HEK293 (cell line): ENCODE results near the gene RHPN2.
A peak's percentile ranks its signal among the peaks of the same experiment; 100 is the strongest.

Experiments used
- CTCF ChIA-PET: fragments of 350-600 bp; formaldehyde crosslinking; extraction: SDS; loops from one replicate; lab custom pipeline; 2021; ENCODE audit warnings: antibody characterized with exemption; lab: Yijun Ruan, JAX
- POLR2A ChIA-PET: fragments of 300-600 bp; formaldehyde crosslinking; extraction: SDS; loops from one replicate; lab custom pipeline; 2020; ENCODE audit warnings: antibody characterized with exemption, inconsistent platforms; lab: Yijun Ruan, JAX
- H3K27ac ChIP-seq: fragments of 200-500 bp; sonication (Bioruptor generic); 2 replicates; pipeline ENCODE4 v1.5.1; 2014; ENCODE audit warnings: low read depth, low read length, control low read depth, inconsistent platforms; ENCODE audit errors: extremely low read depth
- H3K36me3 ChIP-seq, 2 experiments: fragments of 200-500 bp in 1 of 2; sonication (Bioruptor generic) in 1 of 2; 1 replicate in 1 of 2; 2 replicates in 1 of 2; pipeline ENCODE4 v1.5.1; 2014 to 2017; ENCODE audit warnings: inconsistent platforms in 2 of 2, low read length in 2 of 2; ENCODE audit not compliant: control insufficient read depth in 2 of 2, insufficient read depth in 1 of 2
- H3K4me1 ChIP-seq: fragments of 200-500 bp; sonication (Bioruptor generic); 2 replicates; pipeline ENCODE4 v1.5.1; 2014; ENCODE audit warnings: mild to moderate bottlenecking, low read length, inconsistent platforms; ENCODE audit not compliant: control insufficient read depth, insufficient read depth
- H3K4me3 ChIP-seq: 2 replicates; pipeline ENCODE4 v1.5.1; 2011; ENCODE audit warnings: low read depth, mild to moderate bottlenecking, control low read depth, low read length, moderate library complexity
- H3K9me3 ChIP-seq: fragments of 200-500 bp; sonication (Bioruptor generic); 2 replicates; pipeline ENCODE4 v1.5.1; 2014; ENCODE audit warnings: low read depth, low read length, inconsistent platforms; ENCODE audit not compliant: control insufficient read depth, insufficient read depth
- AEBP2 ChIP-seq: fragments of 450-650 bp; formaldehyde crosslinking; IDR thresholded peaks from 2 replicates; pipeline ENCODE4 v1.5.1; 2016; ENCODE audit warnings: missing biosample characterization, missing genetic modification characterization, borderline replicate concordance
- GLIS1 ChIP-seq: fragments of 450-650 bp; formaldehyde crosslinking; IDR thresholded peaks from 2 replicates; pipeline ENCODE4 v1.5.1; 2016; ENCODE audit warnings: missing biosample characterization, missing genetic modification characterization
- IKZF3 ChIP-seq: fragments of 450-650 bp; IDR thresholded peaks from 2 replicates; pipeline ENCODE4 v1.5.0; 2018; ENCODE audit warnings: missing biosample characterization, mild to moderate bottlenecking, missing genetic modification characterization, moderate library complexity
- KLF7 ChIP-seq: fragments of 450-650 bp; formaldehyde crosslinking; IDR thresholded peaks from 2 replicates; pipeline ENCODE4 v1.5.1; 2016; ENCODE audit warnings: missing biosample characterization, missing genetic modification characterization, borderline replicate concordance
- ZBTB49 ChIP-seq: fragments of 450-650 bp; formaldehyde crosslinking; IDR thresholded peaks from 2 replicates; pipeline ENCODE4 v1.5.1; 2016; ENCODE audit warnings: missing biosample characterization, missing genetic modification characterization, low read depth
- ZBTB8A ChIP-seq: fragments of 450-650 bp; formaldehyde crosslinking; IDR thresholded peaks from 2 replicates; pipeline ENCODE4 v1.5.1; 2016; ENCODE audit warnings: missing biosample characterization, missing genetic modification characterization
- ZFP69B ChIP-seq: fragments of 450-650 bp; formaldehyde crosslinking; IDR thresholded peaks from 2 replicates; pipeline ENCODE4 v1.5.1; 2016; ENCODE audit warnings: missing biosample characterization, missing genetic modification characterization
- ZNF175 ChIP-seq: fragments of 450-650 bp; formaldehyde crosslinking; IDR thresholded peaks from 2 replicates; pipeline ENCODE4 v1.5.1; 2016; ENCODE audit warnings: missing biosample characterization, missing genetic modification characterization
- ZNF2 ChIP-seq: fragments of 450-650 bp; formaldehyde crosslinking; IDR thresholded peaks from 2 replicates; pipeline ENCODE4 v1.5.1; 2016; ENCODE audit warnings: missing biosample characterization, missing genetic modification characterization
- ZNF211 ChIP-seq: fragments of 450-650 bp; formaldehyde crosslinking; IDR thresholded peaks from 2 replicates; pipeline ENCODE4 v1.5.1; 2016; ENCODE audit warnings: low read depth, missing biosample characterization, missing genetic modification characterization
- ZNF362 ChIP-seq: fragments of 450-650 bp; formaldehyde crosslinking; IDR thresholded peaks from 2 replicates; pipeline ENCODE4 v1.5.1; 2016; ENCODE audit warnings: missing biosample characterization, missing genetic modification characterization
- ZNF544 ChIP-seq: fragments of 450-650 bp; formaldehyde crosslinking; IDR thresholded peaks from 2 replicates; pipeline ENCODE4 v1.5.0; 2017; ENCODE audit warnings: missing biosample characterization, missing genetic modification characterization
- ZNF610 ChIP-seq: fragments of 450-650 bp; formaldehyde crosslinking; IDR thresholded peaks from 2 replicates; pipeline ENCODE4 v1.5.1; 2016; ENCODE audit warnings: missing biosample characterization, missing genetic modification characterization, borderline replicate concordance
- ZNF621 ChIP-seq: fragments of 450-650 bp; formaldehyde crosslinking; IDR thresholded peaks from 2 replicates; pipeline ENCODE4 v1.5.1; 2017; ENCODE audit warnings: missing biosample characterization, missing genetic modification characterization
- ZNF664 ChIP-seq: fragments of 450-650 bp; formaldehyde crosslinking; IDR thresholded peaks from 2 replicates; pipeline ENCODE4 v1.5.1; 2016; ENCODE audit warnings: missing biosample characterization, missing genetic modification characterization
- ZNF701 ChIP-seq: fragments of 450-650 bp; formaldehyde crosslinking; IDR thresholded peaks from 2 replicates; pipeline ENCODE4 v1.5.1; 2016; ENCODE audit warnings: missing biosample characterization, missing genetic modification characterization
- ZNF830 ChIP-seq: fragments of 450-650 bp; IDR thresholded peaks from 2 replicates; pipeline ENCODE4 v1.5.0; 2018; ENCODE audit warnings: missing biosample characterization, missing genetic modification characterization, low read depth, mild to moderate bottlenecking, moderate library complexity
- ZNF837 ChIP-seq: fragments of 450-650 bp; formaldehyde crosslinking; IDR thresholded peaks from 2 replicates; pipeline ENCODE4 v1.5.1; 2016; ENCODE audit warnings: missing biosample characterization, missing genetic modification characterization
- ZSCAN30 ChIP-seq: fragments of 450-650 bp; IDR thresholded peaks from 2 replicates; pipeline ENCODE4 v1.5.1; 2018; ENCODE audit warnings: missing biosample characterization, mild to moderate bottlenecking, missing genetic modification characterization, moderate library complexity
- TF ChIP-seq, protein P1 (sequence below): fragments of 450-650 bp; IDR thresholded peaks from 2 replicates; pipeline ENCODE4 v1.5.1; 2018; ENCODE audit warnings: missing biosample characterization, missing genetic modification characterization
- TF ChIP-seq, protein P2 (sequence below): fragments of 450-650 bp; formaldehyde crosslinking; IDR thresholded peaks from 2 replicates; pipeline ENCODE4 v1.5.1; 2017; ENCODE audit warnings: missing biosample characterization, missing genetic modification characterization
- TF ChIP-seq, protein P3 (sequence below): fragments of 450-650 bp; formaldehyde crosslinking; IDR thresholded peaks from 2 replicates; pipeline ENCODE4 v1.5.1; 2017; ENCODE audit warnings: missing biosample characterization, mild to moderate bottlenecking, missing genetic modification characterization, moderate library complexity
- TF ChIP-seq, protein P4 (sequence below): fragments of 450-650 bp; formaldehyde crosslinking; IDR thresholded peaks from 2 replicates; pipeline ENCODE4 v1.5.1; 2016; ENCODE audit warnings: missing biosample characterization, missing genetic modification characterization

Gene RHPN2

GRCh38 chr19:33048806-33049676, 15.6 kb downstream of the RHPN2 start (continued):
- TF ChIP-seq AEBP2 (tag by site-specific recombination) (no peak), KLF7 (tag by site-specific recombination) (no peak), ZNF664 (0 out of 2 replicates have a peak, but pooled peaks have one; percentile 2), ZSCAN30 (0 out of 2 replicates have a peak, but pooled peaks have one; percentile 26), ZBTB8A (peak; percentile 62), ZFP69B (peak; percentile 13; the same call in 1 of the 2 replicates), ZNF701 (no peak), ZNF362 (tag by site-specific recombination) (peak; percentile 92), GLIS1 (tag by site-specific recombination) (peak; percentile 50), IKZF3 (tag by site-specific recombination) (peak; percentile 54; the same call in 1 of the 2 replicates), ZNF837 (tag by site-specific recombination) (no peak)
- TF ChIP-seq, protein P1, sequence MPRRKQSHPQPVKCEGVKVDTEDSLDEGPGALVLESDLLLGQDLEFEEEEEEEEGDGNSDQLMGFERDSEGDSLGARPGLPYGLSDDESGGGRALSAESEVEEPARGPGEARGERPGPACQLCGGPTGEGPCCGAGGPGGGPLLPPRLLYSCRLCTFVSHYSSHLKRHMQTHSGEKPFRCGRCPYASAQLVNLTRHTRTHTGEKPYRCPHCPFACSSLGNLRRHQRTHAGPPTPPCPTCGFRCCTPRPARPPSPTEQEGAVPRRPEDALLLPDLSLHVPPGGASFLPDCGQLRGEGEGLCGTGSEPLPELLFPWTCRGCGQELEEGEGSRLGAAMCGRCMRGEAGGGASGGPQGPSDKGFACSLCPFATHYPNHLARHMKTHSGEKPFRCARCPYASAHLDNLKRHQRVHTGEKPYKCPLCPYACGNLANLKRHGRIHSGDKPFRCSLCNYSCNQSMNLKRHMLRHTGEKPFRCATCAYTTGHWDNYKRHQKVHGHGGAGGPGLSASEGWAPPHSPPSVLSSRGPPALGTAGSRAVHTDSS (tag by site-specific recombination), result no peak
- TF ChIP-seq, protein P2, sequence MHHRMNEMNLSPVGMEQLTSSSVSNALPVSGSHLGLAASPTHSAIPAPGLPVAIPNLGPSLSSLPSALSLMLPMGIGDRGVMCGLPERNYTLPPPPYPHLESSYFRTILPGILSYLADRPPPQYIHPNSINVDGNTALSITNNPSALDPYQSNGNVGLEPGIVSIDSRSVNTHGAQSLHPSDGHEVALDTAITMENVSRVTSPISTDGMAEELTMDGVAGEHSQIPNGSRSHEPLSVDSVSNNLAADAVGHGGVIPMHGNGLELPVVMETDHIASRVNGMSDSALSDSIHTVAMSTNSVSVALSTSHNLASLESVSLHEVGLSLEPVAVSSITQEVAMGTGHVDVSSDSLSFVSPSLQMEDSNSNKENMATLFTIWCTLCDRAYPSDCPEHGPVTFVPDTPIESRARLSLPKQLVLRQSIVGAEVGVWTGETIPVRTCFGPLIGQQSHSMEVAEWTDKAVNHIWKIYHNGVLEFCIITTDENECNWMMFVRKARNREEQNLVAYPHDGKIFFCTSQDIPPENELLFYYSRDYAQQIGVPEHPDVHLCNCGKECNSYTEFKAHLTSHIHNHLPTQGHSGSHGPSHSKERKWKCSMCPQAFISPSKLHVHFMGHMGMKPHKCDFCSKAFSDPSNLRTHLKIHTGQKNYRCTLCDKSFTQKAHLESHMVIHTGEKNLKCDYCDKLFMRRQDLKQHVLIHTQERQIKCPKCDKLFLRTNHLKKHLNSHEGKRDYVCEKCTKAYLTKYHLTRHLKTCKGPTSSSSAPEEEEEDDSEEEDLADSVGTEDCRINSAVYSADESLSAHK (tag by site-specific recombination), result peak; percentile 95
- TF ChIP-seq, protein P3, sequence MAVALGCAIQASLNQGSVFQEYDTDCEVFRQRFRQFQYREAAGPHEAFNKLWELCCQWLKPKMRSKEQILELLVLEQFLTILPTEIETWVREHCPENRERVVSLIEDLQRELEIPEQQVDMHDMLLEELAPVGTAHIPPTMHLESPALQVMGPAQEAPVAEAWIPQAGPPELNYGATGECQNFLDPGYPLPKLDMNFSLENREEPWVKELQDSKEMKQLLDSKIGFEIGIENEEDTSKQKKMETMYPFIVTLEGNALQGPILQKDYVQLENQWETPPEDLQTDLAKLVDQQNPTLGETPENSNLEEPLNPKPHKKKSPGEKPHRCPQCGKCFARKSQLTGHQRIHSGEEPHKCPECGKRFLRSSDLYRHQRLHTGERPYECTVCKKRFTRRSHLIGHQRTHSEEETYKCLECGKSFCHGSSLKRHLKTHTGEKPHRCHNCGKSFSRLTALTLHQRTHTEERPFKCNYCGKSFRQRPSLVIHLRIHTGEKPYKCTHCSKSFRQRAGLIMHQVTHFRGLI (tag by site-specific recombination), result peak; percentile 96

DNA sequence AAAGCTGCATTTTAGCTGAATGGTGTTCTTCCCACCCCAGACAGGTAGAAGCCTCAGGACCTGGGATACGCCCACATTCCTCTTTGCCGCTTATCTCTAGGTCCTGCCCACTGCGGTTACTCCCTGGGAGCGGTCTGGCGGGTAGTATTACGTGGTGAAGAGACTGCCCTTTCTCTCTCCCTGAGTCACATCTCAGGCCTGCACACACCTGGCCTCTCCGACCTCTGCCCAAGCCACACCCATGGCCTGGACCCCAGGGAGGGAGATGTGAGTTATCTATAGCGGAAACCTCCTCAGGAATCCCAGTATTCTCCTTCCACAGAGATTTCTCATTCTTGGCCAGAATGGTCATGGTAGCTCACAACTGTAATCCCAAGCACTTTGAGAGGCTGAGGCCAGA, 17.3 kb downstream of the RHPN2 start:
- no peak overlapping the region for H3K4me3 ChIP-seq
- peaks cover 37% of the 10 kb centered on the region for H3K4me1 ChIP-seq
- POLR2A ChIA-PET, result interaction anchor here (0.6 to 4.6 kb wide), 11 partner anchors 8 to 129 kb away, joined by 3 to 26 read pairs (median 4); partner anchors contain the start of genes CEP89 and FAAP24
- CTCF ChIA-PET, result interaction anchor here (0.6 to 2.3 kb wide), 6 partner anchors 9 to 79 kb away, joined by 3 to 13 read pairs (median 8); no protein-coding TSS in a partner anchor
- H3K27ac ChIP-seq, result no peak overlapping the region
- peaks cover 1 to 50% of the 10 kb centered on the region in 2 experiments for H3K36me3 ChIP-seq
- no peaks in the 10 kb centered on the region for H3K9me3 ChIP-seq
- TF ChIP-seq ZFP69B (no peak), ZNF544 (tag by site-specific recombination) (no peak), ZNF621 (tag by site-specific recombination) (no peak), ZSCAN30 (no peak), ZNF610 (tag by site-specific recombination) (peak; percentile 64; the same call in 1 of the 2 replicates), ZNF2 (tag by site-specific recombination) (no peak), ZNF175 (tag by site-specific recombination) (no peak), ZNF211 (tag by site-specific recombination) (no peak), ZNF830 (tag by site-specific recombination) (no peak), ZBTB49 (tag by site-specific recombination) (no peak)
- TF ChIP-seq, protein P4, sequence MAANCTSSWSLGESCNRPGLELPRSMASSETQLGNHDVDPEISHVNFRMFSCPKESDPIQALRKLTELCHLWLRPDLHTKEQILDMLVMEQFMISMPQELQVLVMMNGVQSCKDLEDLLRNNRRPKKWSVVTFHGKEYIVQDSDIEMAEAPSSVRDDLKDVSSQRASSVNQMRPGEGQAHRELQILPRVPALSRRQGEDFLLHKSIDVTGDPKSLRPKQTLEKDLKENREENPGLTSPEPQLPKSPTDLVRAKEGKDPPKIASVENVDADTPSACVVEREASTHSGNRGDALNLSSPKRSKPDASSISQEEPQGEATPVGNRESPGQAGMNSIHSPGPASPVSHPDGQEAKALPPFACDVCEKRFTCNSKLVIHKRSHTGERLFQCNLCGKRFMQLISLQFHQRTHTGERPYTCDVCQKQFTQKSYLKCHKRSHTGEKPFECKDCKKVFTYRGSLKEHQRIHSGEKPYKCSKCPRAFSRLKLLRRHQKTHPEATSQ (tag by site-specific recombination), result no peak
